GM12891 (cell line): ENCODE measurements around the gene ISLR2.

Experiments used
- DNase-seq: peaks from one replicate; pipeline ENCODE4 v3.0.0; 2011; ENCODE audit warnings: low spot score; ENCODE audit not compliant: insufficient read length
- FAIRE-seq: peaks from 2 replicates; lab custom pipeline; 2011; peaks lifted over from hg19 to GRCh38; lab: Jason Lieb, UNC
- PAX5 ChIP-seq: IDR thresholded peaks from 2 replicates; pipeline ENCODE4 v1.6.1; 2011; ENCODE audit warnings: low read length, moderate library complexity, mild to moderate bottlenecking; ENCODE audit not compliant: insufficient read depth, severe bottlenecking
- POLR2A ChIP-seq: IDR thresholded peaks from 2 replicates; pipeline ENCODE4 v1.6.1; 2011; ENCODE audit warnings: low read depth, low read length, control low read depth
- POLR2AphosphoS5 ChIP-seq: IDR thresholded peaks from 2 replicates; pipeline ENCODE4 v1.6.1; 2011; ENCODE audit warnings: low read depth, low read length, control low read depth
- POU2F2 ChIP-seq: IDR thresholded peaks from 2 replicates; pipeline ENCODE4 v1.6.1; 2011; ENCODE audit warnings: low read depth, mild to moderate bottlenecking, control low read depth, low read length, moderate library complexity
- SPI1 ChIP-seq: IDR thresholded peaks from 2 replicates; pipeline ENCODE4 v1.6.1; 2011; ENCODE audit warnings: low read depth, low read length, control low read depth
- TAF1 ChIP-seq: IDR thresholded peaks from 2 replicates; pipeline ENCODE4 v1.6.1; 2011; ENCODE audit warnings: low read depth, low read length, control low read depth

ISLR2 gene

GRCh38 chr15:74179983-74180880, 49.8 kb downstream of the ISLR2 start:
- TF ChIP-seq POLR2A (no peak), PAX5 (no peak), SPI1 (peak; percentile 66)
- no peak for DNase-seq
- FAIRE-seq = no peak

DNA sequence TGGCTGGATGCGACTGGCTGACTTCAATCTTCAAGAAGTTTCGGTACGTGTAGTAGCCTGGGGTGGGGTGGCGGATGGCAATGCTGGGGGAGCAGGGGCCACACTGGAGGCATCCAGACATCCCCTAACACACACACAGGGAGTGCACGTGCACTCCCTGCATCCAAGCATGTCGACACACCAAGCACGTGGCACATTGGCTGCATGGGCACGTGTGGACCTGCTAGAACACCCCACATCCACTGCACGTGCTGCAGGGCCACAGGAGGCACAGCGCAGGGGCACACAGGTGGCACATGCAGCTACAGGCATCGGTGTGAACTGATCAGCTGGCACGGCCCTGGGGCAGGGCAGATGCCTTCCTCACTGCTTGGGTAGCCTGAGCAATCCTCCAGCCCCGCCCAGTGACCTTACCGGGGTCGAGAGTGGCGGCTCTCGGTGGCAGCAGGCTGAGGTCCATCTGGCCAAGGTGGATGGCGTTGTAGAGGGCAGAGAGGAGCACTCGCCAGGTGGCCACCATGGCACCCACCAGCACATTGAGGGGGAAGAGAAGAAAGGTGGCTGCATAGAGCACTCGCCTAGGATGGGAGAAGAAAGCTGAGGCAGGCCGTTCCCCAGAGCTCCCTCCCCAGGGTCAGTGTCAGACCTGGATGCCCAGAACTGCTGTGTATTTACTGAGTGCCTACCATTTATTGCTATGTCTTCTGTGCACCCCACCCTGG, 50.7 kb downstream of the ISLR2 start:
- TF ChIP-seq TAF1 = no peak
- TF ChIP-seq SPI1 = no peak
- no peak for TF ChIP-seq POLR2A
- no peak for TF ChIP-seq POU2F2
- no peak for TF ChIP-seq POLR2AphosphoS5
- TF ChIP-seq PAX5 = no peak
- no peak for FAIRE-seq

DNA sequence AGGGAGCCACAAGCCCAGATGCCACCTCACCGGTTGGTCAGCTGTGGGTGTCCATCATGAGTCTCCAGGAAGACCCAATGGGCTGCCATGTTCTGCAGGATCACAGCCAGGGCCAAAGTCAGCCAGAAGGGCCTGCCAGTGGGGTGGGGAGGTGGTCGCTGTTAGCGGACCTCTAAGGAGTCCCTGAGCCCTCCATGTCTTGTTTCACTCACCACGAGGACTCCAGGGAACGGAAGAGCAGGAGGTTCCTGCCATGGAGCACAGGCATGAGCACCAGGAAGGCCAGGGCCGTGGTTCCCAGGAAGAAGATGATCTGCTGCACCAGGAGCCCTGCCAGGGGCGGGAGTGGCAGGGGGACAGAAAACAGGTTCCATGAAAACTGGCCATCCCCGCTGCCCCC, 51.7 kb downstream of the ISLR2 start:
- TF ChIP-seq POLR2AphosphoS5 (no peak), PAX5 (no peak), POLR2A (no peak), POU2F2 (no peak), TAF1 (no peak), SPI1 (no peak)
- DNase-seq (no peak), FAIRE-seq (no peak)

More for the DNA sequence above, 50.7 kb downstream of the ISLR2 start:
- DNase-seq = no peak

GRCh38 chr15:74184582-74185091, 54.3 kb downstream of the ISLR2 start:
- FAIRE-seq (no peak), DNase-seq (no peak)
- TF ChIP-seq POLR2AphosphoS5 (no peak), TAF1 (no peak)

DNA sequence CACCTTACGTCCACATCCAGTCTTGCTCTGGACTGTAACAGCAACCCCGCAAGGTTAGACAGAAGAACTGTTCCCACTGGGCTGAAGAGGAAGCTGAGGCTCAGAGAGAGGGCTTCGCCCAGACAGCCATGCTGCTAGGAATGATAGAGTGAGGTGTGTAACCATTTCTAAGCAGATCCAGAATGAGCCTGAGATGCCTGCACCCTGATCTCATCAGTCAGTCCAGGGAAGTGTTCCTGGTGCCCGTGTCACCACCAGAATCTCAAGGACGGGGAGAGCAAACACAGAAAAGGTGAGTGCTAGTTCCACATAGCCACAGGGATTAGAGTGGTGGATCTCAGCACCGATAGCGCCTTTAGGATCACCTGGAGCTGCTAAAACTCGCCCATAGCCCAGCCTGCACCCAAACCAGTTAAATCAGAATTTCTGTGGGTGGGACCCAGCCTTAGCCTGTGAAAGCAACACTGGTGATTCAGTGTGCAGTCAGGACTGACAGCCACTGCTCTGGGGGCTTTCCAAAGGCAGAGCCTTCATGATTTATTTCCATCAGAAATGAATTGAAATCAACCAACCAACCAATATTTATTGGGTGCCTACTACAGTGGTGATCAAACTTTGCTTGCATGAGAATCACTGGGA, 55.4 kb downstream of the ISLR2 start:
- no peak for TF ChIP-seq POLR2AphosphoS5
- no peak for TF ChIP-seq SPI1
- TF ChIP-seq POU2F2 = no peak
- TF ChIP-seq TAF1 = no peak
- TF ChIP-seq PAX5 = no peak
- TF ChIP-seq POLR2A = no peak
- FAIRE-seq = peak; percentile 16
- no peak for DNase-seq
